Endothelial cell of umbilical vein (primary cell): Measurements from ENCODE around the gene RHOF. TPM values are rescaled to one million over a fixed set of nuclear protein-coding genes. Genes with fewer than 3 reads are reported as not detected.

Source experiments
- BruUV-seq: library from RNA; stranded (reverse); fragments of 400-500 nt; replicated peaks from 2 replicates; lab custom pipeline; 2021; lab: Mats Ljungman, UMichigan
- CTCF ChIA-PET: fragments of 300-600, 350-600 bp; sonication (Branson Sonifier 250); formaldehyde crosslinking; loops from one replicate; lab custom pipeline; 2021; ENCODE audit warnings: antibody characterized with exemption, inconsistent platforms; lab: Charles Lee
- POLR2A ChIA-PET: fragments of 300-600, 350-600 bp; sonication (Branson Sonifier 250); formaldehyde crosslinking; loops from one replicate; lab custom pipeline; 2021; ENCODE audit warnings: antibody characterized with exemption, inconsistent platforms; lab: Charles Lee
- DNase-seq: peaks from one replicate; pipeline ENCODE4 v3.0.0-alpha.2; 2011; ENCODE audit warnings: low read depth, low spot score
- FAIRE-seq: peaks from 2 replicates; lab custom pipeline; 2011; peaks lifted over from hg19 to GRCh38; lab: Jason Lieb, UNC
- H2AFZ ChIP-seq: 2 replicates; pipeline ENCODE4 v1.6.0; 2012; ENCODE audit warnings: low read depth, low read length, control low read depth, inconsistent platforms
- H3K27ac ChIP-seq: 2 replicates; pipeline ENCODE4 v1.5.1; 2011; ENCODE audit warnings: low read depth, mild to moderate bottlenecking, control low read depth, low read length, moderate library complexity; ENCODE audit not compliant: insufficient read depth
- H3K27me3 ChIP-seq, 2 experiments: 2 replicates each; pipeline versions ENCODE4 v1.6.0 to v1.6.1; 2011; ENCODE audit warnings: low read length in 2 of 2, mixed read lengths in 1 of 2; ENCODE audit not compliant: control insufficient read depth in 2 of 2, insufficient read depth in 2 of 2
- H3K36me3 ChIP-seq, 2 experiments: 2 replicates in 1 of 2; 3 replicates in 1 of 2; pipeline ENCODE4 v1.5.1; 2011; ENCODE audit warnings: low read length in 2 of 2, mild to moderate bottlenecking in 1 of 2, moderate library complexity in 1 of 2; ENCODE audit not compliant: control insufficient read depth in 2 of 2, insufficient read depth in 2 of 2; ENCODE audit errors: extremely low read depth in 1 of 2
- H3K4me1 ChIP-seq: 3 replicates; pipeline ENCODE4 v1.5.1; 2011; ENCODE audit warnings: mild to moderate bottlenecking, low read length; ENCODE audit not compliant: control insufficient read depth, insufficient read depth; ENCODE audit errors: extremely low read depth
- H3K4me2 ChIP-seq: 2 replicates; pipeline ENCODE4 v1.6.1; 2011; ENCODE audit warnings: low read length, control low read depth, mixed read lengths; ENCODE audit not compliant: insufficient read depth
- H3K4me3 ChIP-seq, 3 experiments: fragments of 200-600 bp in 1 of 3; sonication (generic), shearing (Covaris generic) in 1 of 3; replicated peaks in 1 of 3; 2 replicates each; pipeline ENCODE4 v1.5.1; 2011 to 2016; ENCODE audit warnings: control low read depth in 3 of 3, low read length in 3 of 3, mild to moderate bottlenecking in 2 of 3, inconsistent platforms in 1 of 3, low read depth in 1 of 3, moderate library complexity in 1 of 3; ENCODE audit not compliant: insufficient read depth in 1 of 3
- H3K79me2 ChIP-seq: 2 replicates; pipeline ENCODE4 v1.6.0; 2012; ENCODE audit warnings: low read length, inconsistent platforms; ENCODE audit not compliant: control insufficient read depth, insufficient read depth
- H3K9ac ChIP-seq: replicated peaks from 2 replicates; pipeline ENCODE3; 2011; ENCODE audit warnings: low read length, control low read depth; ENCODE audit not compliant: insufficient read depth; ENCODE audit errors: extremely low read depth
- H3K9me1 ChIP-seq: replicated peaks from 3 replicates; pipeline ENCODE4 v1.6.0; 2011; ENCODE audit warnings: mild to moderate bottlenecking, low read length; ENCODE audit not compliant: control insufficient read depth, insufficient read depth; ENCODE audit errors: extremely low read depth
- H3K9me3 ChIP-seq: replicated peaks from 2 replicates; pipeline ENCODE4 v1.5.1; 2012; ENCODE audit warnings: low read length, inconsistent platforms; ENCODE audit not compliant: control insufficient read depth, insufficient read depth
- H4K20me1 ChIP-seq: replicated peaks from 2 replicates; pipeline ENCODE3; 2011; ENCODE audit warnings: mild to moderate bottlenecking, low read length; ENCODE audit not compliant: control insufficient read depth, insufficient read depth; ENCODE audit errors: extremely low read depth
- EZH2 ChIP-seq: IDR thresholded peaks from 2 replicates; pipeline ENCODE4 v1.6.1; 2012; ENCODE audit warnings: borderline replicate concordance, low read depth, mild to moderate bottlenecking, moderate library complexity, low read length, inconsistent platforms; ENCODE audit not compliant: severe bottlenecking
- FOS ChIP-seq: IDR thresholded peaks from 2 replicates; pipeline ENCODE4 v1.6.1; 2011; ENCODE audit warnings: mild to moderate bottlenecking, low read length, moderate library complexity, borderline replicate concordance; ENCODE audit not compliant: insufficient read depth
- GATA2 ChIP-seq: IDR thresholded peaks from 2 replicates; pipeline ENCODE4 v1.7.0; 2011; ENCODE audit warnings: low read depth, mild to moderate bottlenecking, moderate library complexity, mixed read lengths, low read length; ENCODE audit not compliant: insufficient read length, insufficient read depth
- JUN ChIP-seq: IDR thresholded peaks from 2 replicates; pipeline ENCODE4 v1.6.1; 2011; ENCODE audit warnings: borderline replicate concordance, low read depth; ENCODE audit not compliant: insufficient read length, insufficient read depth
- MYC ChIP-seq: IDR thresholded peaks from one replicate; pipeline ENCODE4 v1.6.1; 2011; ENCODE audit warnings: mild to moderate bottlenecking, low read depth, low read length
- POLR2A ChIP-seq: IDR thresholded peaks from 2 replicates; pipeline ENCODE4 v1.6.1; 2012; ENCODE audit warnings: low read depth, mild to moderate bottlenecking, control low read depth, low read length
- POLR2AphosphoS5 ChIP-seq: IDR thresholded peaks from 2 replicates; pipeline ENCODE4 v1.6.1; 2012; ENCODE audit warnings: low read depth, mild to moderate bottlenecking, control low read depth, low read length, moderate library complexity; ENCODE audit not compliant: insufficient read depth
- dilution Hi-C: fragments of 300-500 bp; cut with MboI; formaldehyde crosslinking; loops from one replicate; pipeline ENCODE4 v1.15.0; 2019; ENCODE audit warnings: low sequenced_read_pairs; ENCODE audit not compliant: extremely low pct_ligation_motif_present
- intact Hi-C: fragments of 100-400 bp; cut with micrococcal nuclease; formaldehyde crosslinking; loops from one replicate; pipeline ENCODE4 v1.10.0; 2022
- polyA plus RNA-seq, 4 experiments: library from polyadenylated mRNA; depleted of rRNA in 3 of 4; stranded (reverse) in 3 of 4; unstranded in 1 of 4; fragments of >200 nt; gene quantifications; 2 replicates each; pipeline versions ENCODE4 v1.2.1 to v1.2.3, GENCODE V29; 2011 to 2012; ENCODE audit warnings: missing spikeins in 1 of 4
- total RNA-seq: library from RNA; stranded (reverse); gene quantifications from 2 replicates; pipeline ENCODE4 v1.2.3, GENCODE V29; 2021
- TF ChIP-seq, protein P1 (sequence below): IDR thresholded peaks from 2 replicates; pipeline ENCODE4 v1.6.1; 2011; ENCODE audit not compliant: insufficient read depth, insufficient read length
- TF ChIP-seq, protein P2 (sequence below), 2 donors: IDR thresholded peaks; 1 replicate in 1 of 2; 2 replicates in 1 of 2; pipeline ENCODE4 v1.5.1; 2011; ENCODE audit warnings: low read length in 2 of 2, mild to moderate bottlenecking in 2 of 2, moderate library complexity in 2 of 2, control low read depth in 1 of 2, inconsistent platforms in 1 of 2, low read depth in 1 of 2; ENCODE audit not compliant: insufficient read depth in 1 of 2; ENCODE audit errors: extremely low read depth in 1 of 2

The RHOF gene
- total and polyA plus RNA-seq, 2 donors (not counting 3 experiments of a cell fraction or from before 2014, with no cell fraction given), result 9.3 to 22.3 TPM

DNA sequence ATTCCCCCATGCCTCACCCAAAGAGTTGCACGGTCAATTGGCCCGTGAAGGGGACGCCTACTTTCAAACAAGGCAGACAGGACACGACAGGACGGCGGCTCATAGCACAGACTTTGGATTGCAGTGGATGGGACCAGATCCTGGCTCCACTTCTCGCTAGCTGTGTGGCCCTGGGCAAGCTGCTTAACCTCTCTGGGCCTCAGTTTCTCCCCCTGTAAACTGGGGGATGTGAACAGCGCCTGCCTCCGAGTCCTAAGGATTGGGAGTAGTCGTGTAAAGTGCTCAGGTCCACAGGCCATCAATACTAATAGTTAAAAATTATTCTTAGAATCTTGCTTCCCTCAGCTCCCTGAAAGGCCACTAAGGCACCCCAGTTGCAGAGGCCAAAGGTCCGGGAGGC lies 13.1 kb downstream of the RHOF start:
- H3K79me2 ChIP-seq, result no peaks in the 10 kb centered on the region
- H3K27me3 ChIP-seq, result no peaks in the 10 kb centered on the region
- no peak overlapping the region for H2AFZ ChIP-seq
- peaks cover 11% of the 10 kb centered on the region for H3K4me1 ChIP-seq
- TF ChIP-seq, protein P1, sequence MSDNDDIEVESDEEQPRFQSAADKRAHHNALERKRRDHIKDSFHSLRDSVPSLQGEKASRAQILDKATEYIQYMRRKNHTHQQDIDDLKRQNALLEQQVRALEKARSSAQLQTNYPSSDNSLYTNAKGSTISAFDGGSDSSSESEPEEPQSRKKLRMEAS, result no peak
- TF ChIP-seq FOS (no peak), POLR2A (no peak), EZH2 (no peak), POLR2AphosphoS5 (no peak), GATA2 (no peak), JUN (no peak), MYC (no peak)
- TF ChIP-seq, protein P2, sequence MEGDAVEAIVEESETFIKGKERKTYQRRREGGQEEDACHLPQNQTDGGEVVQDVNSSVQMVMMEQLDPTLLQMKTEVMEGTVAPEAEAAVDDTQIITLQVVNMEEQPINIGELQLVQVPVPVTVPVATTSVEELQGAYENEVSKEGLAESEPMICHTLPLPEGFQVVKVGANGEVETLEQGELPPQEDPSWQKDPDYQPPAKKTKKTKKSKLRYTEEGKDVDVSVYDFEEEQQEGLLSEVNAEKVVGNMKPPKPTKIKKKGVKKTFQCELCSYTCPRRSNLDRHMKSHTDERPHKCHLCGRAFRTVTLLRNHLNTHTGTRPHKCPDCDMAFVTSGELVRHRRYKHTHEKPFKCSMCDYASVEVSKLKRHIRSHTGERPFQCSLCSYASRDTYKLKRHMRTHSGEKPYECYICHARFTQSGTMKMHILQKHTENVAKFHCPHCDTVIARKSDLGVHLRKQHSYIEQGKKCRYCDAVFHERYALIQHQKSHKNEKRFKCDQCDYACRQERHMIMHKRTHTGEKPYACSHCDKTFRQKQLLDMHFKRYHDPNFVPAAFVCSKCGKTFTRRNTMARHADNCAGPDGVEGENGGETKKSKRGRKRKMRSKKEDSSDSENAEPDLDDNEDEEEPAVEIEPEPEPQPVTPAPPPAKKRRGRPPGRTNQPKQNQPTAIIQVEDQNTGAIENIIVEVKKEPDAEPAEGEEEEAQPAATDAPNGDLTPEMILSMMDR (IDR thresholded peaks at IDR 0.05; ENCODE audit: extremely low read depth in 1 of 2, insufficient read depth in 1 of 2, low read depth in 1 of 2, low read length in 2 of 2), result no peak
- no peak overlapping the region for H3K4me3 ChIP-seq
- H3K36me3 ChIP-seq, result no peaks in the 10 kb centered on the region
- intact Hi-C loops (no loop called here), dilution Hi-C loops (no loop called here)
- no peak overlapping the region for H3K27ac ChIP-seq
- CTCF ChIA-PET, result interaction anchor here (0.7 to 10.2 kb wide), 2 partner anchors 9 to 13 kb away, joined by 3 to 173 read pairs; partner anchors contain the start of gene RHOF
- no peaks in the 10 kb centered on the region for H4K20me1 ChIP-seq
- H3K9me1 ChIP-seq, result no peaks in the 10 kb centered on the region
- no TSS peak for BruUV-seq
- no peaks in the 10 kb centered on the region for H3K9me3 ChIP-seq
- no peak for FAIRE-seq
- H3K4me2 ChIP-seq, result no peak overlapping the region
- H3K9ac ChIP-seq, result no peak overlapping the region
- POLR2A ChIA-PET, result no interaction called here
- no peak for DNase-seq
